Neural progenitor cell (in vitro differentiated cells): ENCODE measurements around the gene FYB2. TPM values are rescaled to one million over a fixed set of nuclear protein-coding genes. Genes with fewer than 3 reads are reported as not detected.

Experiments
- DNase-seq: peaks from one replicate; pipeline ENCODE4 v3.0.0-alpha.2; 2016; ENCODE audit warnings: low spot score
- H2AFZ ChIP-seq: fragments of 200-600 bp; sonication (generic); replicated peaks from 2 replicates; pipeline ENCODE4 v1.6.1; 2016; ENCODE audit warnings: antibody characterized with exemption
- H3F3A ChIP-seq: fragments of 200-600 bp; sonication (generic); 2 replicates; pipeline ENCODE4 v1.6.1; 2016; ENCODE audit warnings: antibody characterized with exemption, low read depth
- H3K27ac ChIP-seq: fragments of 200-600 bp; sonication (generic); 2 replicates; pipeline ENCODE4 v1.5.1; 2016; ENCODE audit warnings: mild to moderate bottlenecking
- H3K27me3 ChIP-seq: fragments of 200-600 bp; sonication (generic); 2 replicates; pipeline ENCODE4 v1.6.1; 2016; ENCODE audit warnings: mild to moderate bottlenecking, moderate library complexity
- H3K36me3 ChIP-seq: fragments of 200-600 bp; sonication (generic); 2 replicates; pipeline ENCODE4 v1.5.1; 2016
- H3K4me1 ChIP-seq: fragments of 200-600 bp; sonication (generic); 2 replicates; pipeline ENCODE4 v1.6.1; 2016; ENCODE audit warnings: mixed run types
- H3K4me2 ChIP-seq: fragments of 200-600 bp; sonication (generic); 2 replicates; pipeline ENCODE4 v1.6.1; 2016
- H3K4me3 ChIP-seq: fragments of 200-600 bp; sonication (generic); 2 replicates; pipeline ENCODE4 v1.5.1; 2016
- H3K79me2 ChIP-seq: fragments of 200-600 bp; sonication (generic); 2 replicates; pipeline ENCODE4 v1.6.1; 2016; ENCODE audit warnings: low read depth
- H3K9ac ChIP-seq: fragments of 200-600 bp; sonication (generic); 2 replicates; pipeline ENCODE4 v1.6.1; 2016
- H3K9me3 ChIP-seq: fragments of 200-600 bp; sonication (generic); 2 replicates; pipeline ENCODE4 v1.5.1; 2016; ENCODE audit warnings: low read depth
- H4K20me1 ChIP-seq: fragments of 200-600 bp; sonication (generic); 2 replicates; pipeline ENCODE4 v1.6.1; 2016; ENCODE audit warnings: low read depth
- H3K27ac Mint-ChIP-seq: 3 replicates; pipeline ENCODE4 v1.8.0; 2021; ENCODE audit warnings: mixed read lengths
- H3K27me3 Mint-ChIP-seq: 2 replicates; pipeline ENCODE4 v1.8.0; 2022; ENCODE audit warnings: low read depth, mild to moderate bottlenecking, inconsistent platforms, moderate library complexity, mixed read lengths; ENCODE audit not compliant: insufficient read depth
- H3K36me3 Mint-ChIP-seq: 3 replicates; pipeline ENCODE4 v1.8.0; 2021; ENCODE audit warnings: mixed read lengths
- H3K4me1 Mint-ChIP-seq: 3 replicates; pipeline ENCODE4 v1.8.0; 2021; ENCODE audit warnings: mixed read lengths
- H3K4me3 Mint-ChIP-seq: 3 replicates; pipeline ENCODE4 v1.8.0; 2021; ENCODE audit warnings: mild to moderate bottlenecking, moderate library complexity, mixed read lengths
- H3K9me3 Mint-ChIP-seq: 3 replicates; pipeline ENCODE4 v1.8.0; 2020; ENCODE audit warnings: mixed read lengths
- CTCF ChIP-seq: fragments of 200-600 bp; sonication (generic); IDR thresholded peaks from 2 replicates; pipeline ENCODE4 v1.5.1; 2017; ENCODE audit warnings: antibody characterized with exemption, mild to moderate bottlenecking
- EZH2 ChIP-seq: fragments of 200-600 bp; sonication (generic); IDR thresholded peaks from 2 replicates; pipeline ENCODE4 v1.6.1; 2017; ENCODE audit warnings: antibody characterized with exemption, mild to moderate bottlenecking, moderate library complexity
- EZH2phosphoT487 ChIP-seq: fragments of 200-600 bp; sonication (generic); IDR thresholded peaks from 2 replicates; pipeline ENCODE4 v1.6.1; 2017; ENCODE audit warnings: antibody characterized with exemption
- total RNA-seq: library from RNA; depleted of rRNA; stranded (reverse); fragments of >200 nt; gene quantifications from 2 replicates; pipeline ENCODE4 v1.2.3, GENCODE V29; 2015; ENCODE audit warnings: low replicate concordance

FYB2 gene
- total RNA-seq, 1 donor from 2014 or later = 8.9 TPM

GRCh38 chr1:56773341-56774066 lies 45.7 kb downstream of the FYB2 start:
- DNase-seq = no peak
- H3K4me2 ChIP-seq = no peak overlapping the region
- H3K27me3 ChIP-seq = no peaks in the 10 kb centered on the region
- no peaks in the 10 kb centered on the region for H3K36me3 Mint-ChIP-seq
- no peak overlapping the region for H3K4me3 Mint-ChIP-seq
- peaks cover under 1% of the 10 kb centered on the region for H3K27me3 Mint-ChIP-seq
- no peaks in the 10 kb centered on the region for H3K9me3 ChIP-seq
- H3F3A ChIP-seq = no peaks in the 10 kb centered on the region
- H3K36me3 ChIP-seq = no peaks in the 10 kb centered on the region
- H3K27ac ChIP-seq = no peak overlapping the region
- H3K4me1 Mint-ChIP-seq = peaks cover 1% of the 10 kb centered on the region
- no peaks in the 10 kb centered on the region for H3K79me2 ChIP-seq
- no peak overlapping the region for H3K4me3 ChIP-seq
- no peak overlapping the region for H3K9ac ChIP-seq
- H2AFZ ChIP-seq = no peak overlapping the region
- no peaks in the 10 kb centered on the region for H4K20me1 ChIP-seq
- no peaks in the 10 kb centered on the region for H3K9me3 Mint-ChIP-seq
- H3K27ac Mint-ChIP-seq = no peak overlapping the region
- TF ChIP-seq CTCF = no peak
- no peak for TF ChIP-seq EZH2phosphoT487
- no peak for TF ChIP-seq EZH2
- H3K4me1 ChIP-seq = no peaks in the 10 kb centered on the region

GRCh38 chr1:56771717-56772116 lies 47.5 kb downstream of the FYB2 start:
- Mint-ChIP-seq H3K36me3 (no peaks in the 10 kb centered on the region), H3K4me3 (no peak overlapping the region), H3K4me1 (peaks cover 17% of the 10 kb centered on the region), H3K27me3 (peaks cover 4% of the 10 kb centered on the region), H3K9me3 (no peaks in the 10 kb centered on the region), H3K27ac (no peak overlapping the region)
- H3K27ac ChIP-seq = no peak overlapping the region
- no peak overlapping the region for H3K4me2 ChIP-seq
- H3F3A ChIP-seq = no peaks in the 10 kb centered on the region
- DNase-seq = no peak
- no peaks in the 10 kb centered on the region for H3K36me3 ChIP-seq
- H3K9ac ChIP-seq = no peak overlapping the region
- H3K4me1 ChIP-seq = peaks cover 15% of the 10 kb centered on the region
- no peaks in the 10 kb centered on the region for H3K9me3 ChIP-seq
- no peak overlapping the region for H2AFZ ChIP-seq
- no peaks in the 10 kb centered on the region for H3K79me2 ChIP-seq
- TF ChIP-seq EZH2 = no peak
- TF ChIP-seq EZH2phosphoT487 = no peak
- no peak for TF ChIP-seq CTCF
- H3K27me3 ChIP-seq = no peaks in the 10 kb centered on the region
- no peak overlapping the region for H3K4me3 ChIP-seq
- no peaks in the 10 kb centered on the region for H4K20me1 ChIP-seq

GRCh38 chr1:56758794-56759193 lies 60.4 kb downstream of the FYB2 start:
- H3K9me3 ChIP-seq = no peaks in the 10 kb centered on the region
- no peaks in the 10 kb centered on the region for H3K27me3 ChIP-seq
- no peaks in the 10 kb centered on the region for H4K20me1 ChIP-seq
- no peak overlapping the region for H3K4me3 ChIP-seq
- H3K9me3 Mint-ChIP-seq = no peaks in the 10 kb centered on the region
- H3K36me3 ChIP-seq = no peaks in the 10 kb centered on the region
- TF ChIP-seq EZH2 = no peak
- no peak for TF ChIP-seq CTCF
- no peak for TF ChIP-seq EZH2phosphoT487
- H3K79me2 ChIP-seq = no peaks in the 10 kb centered on the region
- no peaks in the 10 kb centered on the region for H3K36me3 Mint-ChIP-seq
- H3K4me2 ChIP-seq = no peak overlapping the region
- no peak overlapping the region for H3K27ac Mint-ChIP-seq
- H2AFZ ChIP-seq = no peak overlapping the region
- H3F3A ChIP-seq = no peaks in the 10 kb centered on the region
- H3K4me3 Mint-ChIP-seq = no peak overlapping the region
- no peak overlapping the region for H3K9ac ChIP-seq
- H3K27me3 Mint-ChIP-seq = peaks cover 5% of the 10 kb centered on the region
- no peaks in the 10 kb centered on the region for H3K4me1 ChIP-seq
- no peaks in the 10 kb centered on the region for H3K4me1 Mint-ChIP-seq
- no peak overlapping the region for H3K27ac ChIP-seq
- no peak for DNase-seq
